ENCODE results near the gene TP73. TPM values are rescaled to one million over a fixed set of nuclear protein-coding genes. Genes with fewer than 3 reads are reported as not detected.

The TP73 gene
- total RNA-seq, 1 experiment from 2014 or later = 6.9 TPM

- H3K27ac ChIP-seq = no peak overlapping the region
- no peak overlapping the region for H2AFZ ChIP-seq
- intact Hi-C loops (cut with micrococcal nuclease; ENCODE audit: unreplicated experiment) = loop anchor here (10.0 kb wide), 1 partner anchor 1778 kb away; no protein-coding TSS in a partner anchor
- POLR2A ChIA-PET (ENCODE audit: unreplicated experiment) = no interaction called here
- H3K79me2 ChIP-seq (ENCODE audit: low read depth) = no peaks in the 10 kb centered on the region
- H3K4me1 ChIP-seq (replicated peaks; ENCODE audit: insufficient read depth) = no peaks in the 10 kb centered on the region
- CTCF ChIA-PET = no interaction called here
- H3K4me2 ChIP-seq = no peak overlapping the region
- TF ChIP-seq CTCF (conservative IDR thresholded peaks at IDR 0.05) (no peak), EZH2 (IDR thresholded peaks at IDR 0.05; ENCODE audit: low read depth) (no peak)
- no TSS peak for BruUV-seq (replicated peaks)
- H3K9me3 ChIP-seq (ENCODE audit: insufficient read depth, low read depth) = no peaks in the 10 kb centered on the region
- H3K4me3 ChIP-seq = no peak overlapping the region
- H3K27me3 ChIP-seq (ENCODE audit: insufficient read depth, low read depth) = no peaks in the 10 kb centered on the region
- DNase-seq = no peak
- H4K20me1 ChIP-seq (ENCODE audit: insufficient read depth) = peaks cover 3% of the 10 kb centered on the region
- peaks cover 11% of the 10 kb centered on the region; the same call in 1 of the 2 replicates for H3K36me3 ChIP-seq (ENCODE audit: low read depth)
- no peaks in the 10 kb centered on the region for H3K9me2 ChIP-seq (ENCODE audit: insufficient read depth)
- H3F3A ChIP-seq (ENCODE audit: insufficient read depth, low read depth) = no peaks in the 10 kb centered on the region; the same call in 1 of the 2 replicates
These were observed 124.8 kb downstream of the TP73 start for GRCh38 chr1:3777078-3777547.

- Histone ChIP-seq H3K9me2 (ENCODE audit: insufficient read depth) (no peaks in the 10 kb centered on the region), H3K27me3 (ENCODE audit: insufficient read depth, low read depth) (no peaks in the 10 kb centered on the region), H3K36me3 (ENCODE audit: low read depth) (peaks cover 18% of the 10 kb centered on the region; the same call in 1 of the 2 replicates), H3K4me1 (replicated peaks; ENCODE audit: insufficient read depth) (no peaks in the 10 kb centered on the region), H3K4me2 (no peak overlapping the region), H3K79me2 (ENCODE audit: low read depth) (no peaks in the 10 kb centered on the region), H3K9me3 (ENCODE audit: insufficient read depth, low read depth) (no peaks in the 10 kb centered on the region), H3K27ac (no peak overlapping the region), H3K4me3 (no peak overlapping the region), H4K20me1 (ENCODE audit: insufficient read depth) (peaks cover 6% of the 10 kb centered on the region), H3F3A (ENCODE audit: insufficient read depth, low read depth) (no peaks in the 10 kb centered on the region; the same call in 1 of the 2 replicates), H2AFZ (no peak overlapping the region)
- POLR2A ChIA-PET (ENCODE audit: unreplicated experiment) = interaction anchor here (0.5 kb wide), 1 partner anchor 17 kb away, joined by 3 read pairs; no protein-coding TSS in a partner anchor
- no TSS peak for BruUV-seq (replicated peaks)
- no peak for TF ChIP-seq CTCF (conservative IDR thresholded peaks at IDR 0.05)
- no peak for TF ChIP-seq EZH2 (IDR thresholded peaks at IDR 0.05; ENCODE audit: low read depth)
- CTCF ChIA-PET = no interaction called here
- intact Hi-C loops (cut with micrococcal nuclease; ENCODE audit: unreplicated experiment) = loop anchor here (10.0 kb wide), 1 partner anchor 1777 kb away; no protein-coding TSS in a partner anchor
- no peak for DNase-seq
These were observed 125.6 kb downstream of the TP73 start for GRCh38 chr1:3777647-3778589.

GRCh38 chr1:3778590-3779264 is 126.4 kb downstream of the TP73 start:
- no peak overlapping the region for H3K27ac ChIP-seq
- H3K4me1 ChIP-seq (replicated peaks; ENCODE audit: insufficient read depth) = no peaks in the 10 kb centered on the region
- peaks cover 18% of the 10 kb centered on the region; the same call in 1 of the 2 replicates for H3K36me3 ChIP-seq (ENCODE audit: low read depth)
- ChIA-PET POLR2A (ENCODE audit: unreplicated experiment) (no interaction called here), CTCF (no interaction called here)
- H3K27me3 ChIP-seq (ENCODE audit: insufficient read depth, low read depth) = no peaks in the 10 kb centered on the region
- H3F3A ChIP-seq (ENCODE audit: insufficient read depth, low read depth) = no peaks in the 10 kb centered on the region
- H3K4me2 ChIP-seq = no peak overlapping the region
- BruUV-seq (replicated peaks) = no TSS peak
- intact Hi-C loops (cut with micrococcal nuclease; ENCODE audit: unreplicated experiment) = loop anchor here (10.0 kb wide), 1 partner anchor 1776 kb away; no protein-coding TSS in a partner anchor
- DNase-seq = no peak
- TF ChIP-seq CTCF (conservative IDR thresholded peaks at IDR 0.05) (no peak), EZH2 (IDR thresholded peaks at IDR 0.05; ENCODE audit: low read depth) (no peak)
- no peak overlapping the region for H2AFZ ChIP-seq
- no peaks in the 10 kb centered on the region for H3K9me2 ChIP-seq (ENCODE audit: insufficient read depth)
- H3K9me3 ChIP-seq (ENCODE audit: insufficient read depth, low read depth) = no peaks in the 10 kb centered on the region
- H3K4me3 ChIP-seq = no peak overlapping the region
- H4K20me1 ChIP-seq (ENCODE audit: insufficient read depth) = peaks cover 6% of the 10 kb centered on the region
- H3K79me2 ChIP-seq (ENCODE audit: low read depth) = no peaks in the 10 kb centered on the region
